Measurements from ENCODE around the gene PYGB.

- TF ChIP-seq CTCF (IDR thresholded peaks at IDR 0.05): no peak
- no peak for TF ChIP-seq POLR2A (IDR thresholded peaks at IDR 0.05)
Observed at GRCh38 chr20:25320035-25320800, 72.3 kb downstream of the PYGB start.

All from body of pancreas (tissue), 4 donors.